Measurements from ENCODE around the gene ULK2.

The ULK2 gene

DNA sequence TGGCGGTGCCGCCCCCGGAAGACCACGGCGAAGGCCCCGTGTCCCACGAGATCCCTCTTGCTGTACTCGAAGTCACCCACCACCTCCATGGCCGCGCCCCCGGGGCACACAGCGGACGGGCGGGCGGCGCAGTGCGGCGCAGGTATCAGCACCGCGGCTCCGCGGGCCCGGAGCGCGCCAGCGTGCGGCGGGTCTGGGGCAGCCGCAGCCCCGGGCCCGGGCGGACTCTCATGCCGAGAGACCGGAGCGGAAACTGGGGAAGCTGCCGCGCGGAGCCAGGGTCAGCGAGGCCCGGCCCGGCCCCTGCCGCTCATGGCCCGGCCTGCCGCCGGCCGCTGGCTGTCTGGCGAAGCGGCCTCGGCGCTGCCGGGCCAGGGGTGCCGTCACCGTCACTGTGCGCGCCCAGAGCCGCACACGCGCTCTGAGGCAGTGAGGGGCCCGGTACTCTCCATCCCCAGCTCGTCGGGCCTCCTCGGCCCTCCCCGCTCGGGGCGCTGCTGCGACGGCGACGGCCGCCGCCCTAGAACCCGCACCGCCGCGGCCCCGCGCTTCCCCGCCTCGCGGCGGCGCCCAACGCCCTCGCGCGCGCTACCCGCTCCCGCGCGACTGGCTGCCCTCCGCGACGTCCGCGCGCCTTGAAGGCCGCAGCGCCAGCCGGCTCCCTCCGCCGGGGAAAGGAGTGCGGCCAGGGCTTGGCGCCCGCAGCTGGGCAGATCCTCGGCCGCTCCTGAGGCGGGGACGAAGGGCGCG lies at the start of gene ULK2:
TSS of gene ULK2 (minus strand) at position 608 of the 750 bp plus-strand sequence. CDS start at position 89, 519 bp downstream.
- Histone ChIP-seq H3K4me2 (ENCODE audit: low read depth, low read length, poor library complexity, severe bottlenecking) (peak within 1 kb of the TSS; percentile 47), H3F3A (ENCODE audit: insufficient read depth) (no peaks in the 10 kb centered on the region), H3K27me3 (ENCODE audit: low read length) (no peaks in the 10 kb centered on the region), H4K20me1 (ENCODE audit: low read depth, low read length) (no peaks in the 10 kb centered on the region), H3K79me2 (ENCODE audit: insufficient read depth, low read length) (no peaks in the 10 kb centered on the region), H3K27ac (ENCODE audit: low read depth, low read length) (no peak within 1 kb of the TSS), H3K4me3 (ENCODE audit: insufficient read depth, low read length, poor library complexity, severe bottlenecking) (peak within 1 kb of the TSS; percentile 37), H2AFZ (ENCODE audit: low read depth, low read length, severe bottlenecking) (no peak within 1 kb of the TSS), H3K9me3 (ENCODE audit: insufficient read depth, low read length) (no peaks in the 10 kb centered on the region), H3K9me2 (replicated peaks; ENCODE audit: insufficient read depth, low read length) (no peaks in the 10 kb centered on the region), H3K9ac (ENCODE audit: low read length) (peak within 1 kb of the TSS; percentile 28; the same call in 1 of the 2 replicates), H3K36me3 (ENCODE audit: low read length) (no peaks in the 10 kb centered on the region)
- TF ChIP-seq EZH2phosphoT487 (conservative IDR thresholded peaks at IDR 0.05; ENCODE audit: low read length), result no peak
- TF ChIP-seq, protein P1, sequence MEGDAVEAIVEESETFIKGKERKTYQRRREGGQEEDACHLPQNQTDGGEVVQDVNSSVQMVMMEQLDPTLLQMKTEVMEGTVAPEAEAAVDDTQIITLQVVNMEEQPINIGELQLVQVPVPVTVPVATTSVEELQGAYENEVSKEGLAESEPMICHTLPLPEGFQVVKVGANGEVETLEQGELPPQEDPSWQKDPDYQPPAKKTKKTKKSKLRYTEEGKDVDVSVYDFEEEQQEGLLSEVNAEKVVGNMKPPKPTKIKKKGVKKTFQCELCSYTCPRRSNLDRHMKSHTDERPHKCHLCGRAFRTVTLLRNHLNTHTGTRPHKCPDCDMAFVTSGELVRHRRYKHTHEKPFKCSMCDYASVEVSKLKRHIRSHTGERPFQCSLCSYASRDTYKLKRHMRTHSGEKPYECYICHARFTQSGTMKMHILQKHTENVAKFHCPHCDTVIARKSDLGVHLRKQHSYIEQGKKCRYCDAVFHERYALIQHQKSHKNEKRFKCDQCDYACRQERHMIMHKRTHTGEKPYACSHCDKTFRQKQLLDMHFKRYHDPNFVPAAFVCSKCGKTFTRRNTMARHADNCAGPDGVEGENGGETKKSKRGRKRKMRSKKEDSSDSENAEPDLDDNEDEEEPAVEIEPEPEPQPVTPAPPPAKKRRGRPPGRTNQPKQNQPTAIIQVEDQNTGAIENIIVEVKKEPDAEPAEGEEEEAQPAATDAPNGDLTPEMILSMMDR (IDR thresholded peaks at IDR 0.05; ENCODE audit: insufficient read depth, low read length, poor library complexity, severe bottlenecking), result no peak

DNA sequence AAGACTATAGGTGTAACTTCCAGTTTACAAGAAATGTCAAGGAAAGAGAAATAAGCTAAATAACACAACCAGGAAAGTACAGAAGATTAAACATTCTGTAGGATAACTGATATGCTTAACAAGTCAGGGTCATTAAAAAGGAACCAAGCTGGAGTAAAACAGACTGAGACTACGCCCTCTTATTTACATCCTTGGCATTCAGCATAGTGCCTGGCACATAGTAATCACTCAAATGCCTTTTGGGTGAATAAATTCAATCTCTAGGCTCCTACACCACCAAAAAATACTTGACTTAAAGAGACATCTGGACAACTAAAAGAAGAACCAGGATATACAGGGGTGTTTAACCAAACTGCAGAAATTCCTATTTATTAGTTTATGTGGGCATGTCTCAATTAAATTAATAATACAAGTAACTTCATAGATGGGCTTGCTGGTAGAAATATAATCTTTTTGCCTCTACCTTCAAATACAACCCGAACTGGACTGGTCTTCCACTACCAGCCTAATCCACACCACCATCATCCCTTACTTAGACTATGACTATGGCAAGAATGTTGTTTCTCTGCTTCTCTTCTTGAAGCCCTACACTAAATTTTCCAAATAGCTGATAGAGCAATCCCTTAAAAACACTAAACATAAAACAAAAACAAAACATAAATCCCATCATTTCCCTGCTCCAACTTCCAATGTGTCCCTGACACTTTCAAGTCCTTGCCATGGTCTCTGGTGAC lies 47.7 kb upstream of the ULK2 start:
- no peaks in the 10 kb centered on the region for H3K9me2 ChIP-seq (replicated peaks; ENCODE audit: insufficient read depth, low read length)
- no peak overlapping the region for H3K9ac ChIP-seq (ENCODE audit: low read length)
- no peak overlapping the region for H3K27ac ChIP-seq (ENCODE audit: low read depth, low read length)
- peaks cover 8% of the 10 kb centered on the region; the same call in 1 of the 2 replicates for H3K36me3 ChIP-seq (ENCODE audit: low read length)
- no peaks in the 10 kb centered on the region for H4K20me1 ChIP-seq (ENCODE audit: low read depth, low read length)
- no peak overlapping the region for H3K4me2 ChIP-seq (ENCODE audit: low read depth, low read length, poor library complexity, severe bottlenecking)
- no peaks in the 10 kb centered on the region for H3F3A ChIP-seq (ENCODE audit: insufficient read depth)
- TF ChIP-seq, protein P1 (IDR thresholded peaks at IDR 0.05; ENCODE audit: insufficient read depth, low read length, poor library complexity, severe bottlenecking), result no peak
- no peaks in the 10 kb centered on the region for H3K79me2 ChIP-seq (ENCODE audit: insufficient read depth, low read length)
- no peaks in the 10 kb centered on the region for H3K9me3 ChIP-seq (ENCODE audit: insufficient read depth, low read length)
- H2AFZ ChIP-seq (ENCODE audit: low read depth, low read length, severe bottlenecking), result no peak overlapping the region
- H3K4me3 ChIP-seq (ENCODE audit: insufficient read depth, low read length, poor library complexity, severe bottlenecking), result no peak overlapping the region
- H3K27me3 ChIP-seq (ENCODE audit: low read length), result no peaks in the 10 kb centered on the region

DNA sequence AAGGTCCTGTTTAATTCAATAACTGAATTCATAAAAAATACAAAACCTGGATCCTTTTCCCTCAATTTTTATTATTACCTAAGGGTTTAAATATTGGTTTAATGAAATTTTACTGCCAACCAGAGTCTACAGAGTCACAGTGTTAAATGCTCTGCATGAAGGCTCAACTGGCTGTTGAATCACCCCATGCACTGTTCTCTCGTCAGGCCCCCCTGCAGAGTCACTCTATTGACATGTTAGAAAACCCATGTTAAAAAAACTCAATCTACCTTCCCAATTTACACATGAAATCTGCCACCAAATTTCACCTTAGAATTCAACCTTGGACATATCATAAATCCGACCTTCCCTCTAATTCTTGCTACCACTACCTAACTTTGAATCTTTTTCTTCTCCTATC lies 43.3 kb upstream of the ULK2 start:
- peaks cover 10% of the 10 kb centered on the region for H3K36me3 ChIP-seq (ENCODE audit: low read length)
- H3K4me3 ChIP-seq (ENCODE audit: insufficient read depth, low read length, poor library complexity, severe bottlenecking), result no peak overlapping the region
- H3K27ac ChIP-seq (ENCODE audit: low read depth, low read length), result no peak overlapping the region
- H3K9ac ChIP-seq (ENCODE audit: low read length), result no peak overlapping the region
- no peaks in the 10 kb centered on the region for H3K79me2 ChIP-seq (ENCODE audit: insufficient read depth, low read length)
- no peak overlapping the region for H2AFZ ChIP-seq (ENCODE audit: low read depth, low read length, severe bottlenecking)
- no peaks in the 10 kb centered on the region for H3K27me3 ChIP-seq (ENCODE audit: low read length)
- TF ChIP-seq, protein P1 (IDR thresholded peaks at IDR 0.05; ENCODE audit: insufficient read depth, low read length, poor library complexity, severe bottlenecking), result no peak
- TF ChIP-seq EZH2phosphoT487 (conservative IDR thresholded peaks at IDR 0.05; ENCODE audit: low read length), result no peak
- no peak overlapping the region for H3K4me2 ChIP-seq (ENCODE audit: low read depth, low read length, poor library complexity, severe bottlenecking)
- no peaks in the 10 kb centered on the region for H3F3A ChIP-seq (ENCODE audit: insufficient read depth)
- H4K20me1 ChIP-seq (ENCODE audit: low read depth, low read length), result no peaks in the 10 kb centered on the region
- H3K9me3 ChIP-seq (ENCODE audit: insufficient read depth, low read length), result no peaks in the 10 kb centered on the region
- no peaks in the 10 kb centered on the region for H3K9me2 ChIP-seq (replicated peaks; ENCODE audit: insufficient read depth, low read length)

All from SU-DHL-6 (cell line).